Erythroblast (primary cell): Measurements from ENCODE around the gene XAF1.

ENCODE experiments used
- GATA1 ChIP-seq: IDR thresholded peaks from 2 replicates; pipeline ENCODE4 v1.6.1; 2011; ENCODE audit warnings: low read depth, mild to moderate bottlenecking, control low read depth, low read length, moderate library complexity
- POLR2A ChIP-seq: IDR thresholded peaks from 2 replicates; pipeline ENCODE4 v1.6.1; 2011; ENCODE audit warnings: mild to moderate bottlenecking, low read length

GRCh38 chr17:6823011-6823442 lies 67.2 kb downstream of the XAF1 start:
- TF ChIP-seq POLR2A = no peak
- no peak for TF ChIP-seq GATA1
